Lung (tissue), 12 donors: ENCODE data around the gene NR6A1. TPM values are rescaled to one million over a fixed set of nuclear protein-coding genes. Genes with fewer than 3 reads are reported as not detected.

Experiments
- ATAC-seq: fragments of 200-7000 bp; cut with Tn5 transposase; one replicate; pipeline ENCODE4 v1.9.1; 2020; ENCODE audit warnings: moderate number of reproducible peaks; ENCODE audit not compliant: insufficient read depth, low FRiP score
- DNase-seq, 3 donors: peaks; one replicate each; pipeline ENCODE4 v3.0.0-alpha.2; 2013 to 2017
- H3K27ac ChIP-seq, 2 donors: one replicate each; pipeline ENCODE4 v1.5.1; 2013; ENCODE audit warnings: mild to moderate bottlenecking in 2 of 2, moderate library complexity in 2 of 2, control low read depth in 1 of 2, inconsistent platforms in 1 of 2, low read depth in 1 of 2, low read length in 1 of 2
- H3K27me3 ChIP-seq, 3 donors: one replicate each; pipeline ENCODE4 v1.5.1; 2013; ENCODE audit warnings: low read length in 2 of 3; ENCODE audit not compliant: control insufficient read depth in 3 of 3, insufficient read depth in 3 of 3
- H3K36me3 ChIP-seq, 4 donors: one replicate each; pipeline ENCODE4 v1.5.1; 2013; ENCODE audit warnings: low read length in 4 of 4, mild to moderate bottlenecking in 1 of 4, moderate library complexity in 1 of 4; ENCODE audit not compliant: control insufficient read depth in 4 of 4, insufficient read depth in 4 of 4
- H3K4me1 ChIP-seq, 5 donors: one replicate each; pipeline ENCODE4 v1.5.1; 2013; ENCODE audit warnings: low read length in 5 of 5, mild to moderate bottlenecking in 2 of 5, moderate library complexity in 1 of 5; ENCODE audit not compliant: control insufficient read depth in 5 of 5, insufficient read depth in 5 of 5
- H3K4me3 ChIP-seq: one replicate; pipeline ENCODE4 v1.5.1; 2013; ENCODE audit warnings: mild to moderate bottlenecking, control low read depth, moderate library complexity
- H3K9ac ChIP-seq, 2 donors: one replicate each; pipeline ENCODE4 v1.5.1; 2013; ENCODE audit warnings: low read length in 2 of 2, control low read depth in 1 of 2; ENCODE audit not compliant: insufficient read depth in 1 of 2
- H3K9me3 ChIP-seq, 4 donors: one replicate each; pipeline ENCODE4 v1.5.1; 2013; ENCODE audit warnings: low read length in 3 of 4, mild to moderate bottlenecking in 1 of 4, moderate library complexity in 1 of 4; ENCODE audit not compliant: control insufficient read depth in 4 of 4, insufficient read depth in 3 of 4
- WGBS, 2 donors: extraction: QIAGEN DNeasy Blood & Tissue Kit; methylation state at CpG; one replicate each; pipeline ENCODE4 v1.1.7; 2013; 5-methylcytosine and 5-hydroxymethylcytosine counted together
- polyA plus RNA-seq, 2 donors: library from polyadenylated mRNA; stranded (reverse); fragments of 200-250 nt; gene quantifications; one replicate each; pipeline ENCODE4 v1.2.1, GENCODE V29; 2013
- total RNA-seq, 2 donors: library from RNA; depleted of rRNA in 1 of 2; stranded (reverse); fragments of >200 nt in 1 of 2; gene quantifications; one replicate each; pipeline ENCODE4 v1.2.1, GENCODE V29; 2014 to 2021
- TF ChIP-seq, protein P1 (sequence below): IDR thresholded peaks from 2 replicates; pipeline ENCODE4 v1.5.1; 2012; ENCODE audit warnings: mild to moderate bottlenecking; ENCODE audit errors: control extremely low read depth, extremely low read depth
- donor health status: control.
- donor health status: control.
- donor health status: Bipolar disorder and iron deficiency.
- donor health status: healthy.
- donor health status: DM: yes; HTN: yes; CAD: no.

The NR6A1 gene
- total and polyA plus RNA-seq, 4 donors, result 0.94 to 4.0 (median 2.4) TPM

DNA sequence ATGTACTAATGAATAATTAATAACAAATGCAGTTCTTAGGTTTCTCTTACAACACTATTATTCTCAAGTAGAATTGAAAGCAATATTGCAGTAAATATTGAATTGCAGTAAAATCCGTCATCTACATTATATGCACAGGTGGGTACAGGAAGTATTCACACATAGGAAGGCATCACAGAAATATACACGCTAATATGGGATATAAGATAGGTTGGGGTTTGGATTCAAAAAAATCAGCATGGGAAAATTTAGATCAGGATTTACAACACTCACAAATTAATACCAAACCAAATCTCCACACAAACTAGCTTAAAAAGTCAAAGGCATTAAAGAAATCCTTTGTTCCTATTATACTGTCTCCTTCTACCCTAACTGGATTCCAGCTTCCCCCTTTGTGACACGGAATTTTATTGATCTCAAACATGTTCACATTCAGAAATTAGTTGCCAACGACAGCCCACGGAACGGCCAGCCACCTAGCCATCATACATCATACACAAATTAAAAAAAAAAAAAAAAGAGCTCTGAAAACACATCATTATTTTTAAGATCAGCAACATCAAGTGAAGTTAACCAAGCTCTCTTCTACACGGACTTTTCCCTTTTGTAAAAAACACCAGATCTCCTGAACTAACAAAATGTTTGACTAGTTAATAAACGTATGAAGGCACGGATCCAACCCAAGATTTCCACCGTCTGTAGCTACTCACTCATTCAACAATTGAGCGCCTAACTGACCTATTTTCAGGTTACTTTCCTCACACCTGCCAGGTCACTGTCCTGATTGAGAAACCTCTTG lies 2.2 kb downstream of the NR6A1 start:
- DNase-seq, result peak in 1 of 3 donors; percentile 66
- Histone ChIP-seq H3K9ac (peak overlapping the region in 1 of 2 donors; percentile 44), H3K9me3 (peaks cover 0 to 3% (median 0%) of the 10 kb centered on the region in 4 donors), H3K4me3 (no peak overlapping the region), H3K36me3 (no peaks in the 10 kb centered on the region), H3K4me1 (peaks cover 0 to 18% (median 4%) of the 10 kb centered on the region in 5 donors), H3K27ac (peak overlapping the region in 1 of 2 donors; percentile 47), H3K27me3 (peaks cover 0 to 50% (median 43%) of the 10 kb centered on the region in 3 donors)
- 27 to 30% methylated on average over 11 of the region's 11 CpGs for WGBS, 2 donors
- ATAC-seq, result no peak
- TF ChIP-seq, protein P1, sequence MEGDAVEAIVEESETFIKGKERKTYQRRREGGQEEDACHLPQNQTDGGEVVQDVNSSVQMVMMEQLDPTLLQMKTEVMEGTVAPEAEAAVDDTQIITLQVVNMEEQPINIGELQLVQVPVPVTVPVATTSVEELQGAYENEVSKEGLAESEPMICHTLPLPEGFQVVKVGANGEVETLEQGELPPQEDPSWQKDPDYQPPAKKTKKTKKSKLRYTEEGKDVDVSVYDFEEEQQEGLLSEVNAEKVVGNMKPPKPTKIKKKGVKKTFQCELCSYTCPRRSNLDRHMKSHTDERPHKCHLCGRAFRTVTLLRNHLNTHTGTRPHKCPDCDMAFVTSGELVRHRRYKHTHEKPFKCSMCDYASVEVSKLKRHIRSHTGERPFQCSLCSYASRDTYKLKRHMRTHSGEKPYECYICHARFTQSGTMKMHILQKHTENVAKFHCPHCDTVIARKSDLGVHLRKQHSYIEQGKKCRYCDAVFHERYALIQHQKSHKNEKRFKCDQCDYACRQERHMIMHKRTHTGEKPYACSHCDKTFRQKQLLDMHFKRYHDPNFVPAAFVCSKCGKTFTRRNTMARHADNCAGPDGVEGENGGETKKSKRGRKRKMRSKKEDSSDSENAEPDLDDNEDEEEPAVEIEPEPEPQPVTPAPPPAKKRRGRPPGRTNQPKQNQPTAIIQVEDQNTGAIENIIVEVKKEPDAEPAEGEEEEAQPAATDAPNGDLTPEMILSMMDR, result no peak

DNA sequence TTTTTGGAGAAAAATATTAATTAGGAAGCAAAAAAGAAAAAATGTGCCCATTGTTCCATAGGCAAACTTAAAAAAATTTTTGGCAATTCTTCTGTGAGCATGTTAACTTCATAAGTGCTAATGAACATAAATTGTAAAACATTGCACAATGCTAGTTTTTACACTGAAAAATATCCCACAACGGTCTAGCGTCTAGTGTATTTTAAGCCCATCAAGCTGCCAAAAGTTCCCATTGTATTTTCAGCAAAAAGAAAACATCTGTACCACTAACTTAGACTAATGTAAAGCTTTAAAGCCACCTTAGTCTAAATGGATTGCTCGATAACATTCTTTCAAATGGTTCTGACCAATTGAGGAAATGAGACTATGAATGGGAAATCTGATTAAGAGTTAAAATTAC lies 2.8 kb downstream of the NR6A1 start:
- ATAC-seq, result no peak
- Histone ChIP-seq H3K9me3 (peaks cover 0 to 3% (median 0%) of the 10 kb centered on the region in 4 donors), H3K36me3 (no peaks in the 10 kb centered on the region), H3K4me3 (no peak overlapping the region), H3K27me3 (peaks cover 0 to 50% (median 43%) of the 10 kb centered on the region in 3 donors), H3K4me1 (peaks cover 0 to 18% (median 4%) of the 10 kb centered on the region in 5 donors), H3K27ac (no peak overlapping the region), H3K9ac (no peak overlapping the region)
- TF ChIP-seq, protein P1, result no peak
- no peak for DNase-seq
- 39 to 42% methylated on average over 3 of the region's 3 CpGs for WGBS, 2 donors

DNA sequence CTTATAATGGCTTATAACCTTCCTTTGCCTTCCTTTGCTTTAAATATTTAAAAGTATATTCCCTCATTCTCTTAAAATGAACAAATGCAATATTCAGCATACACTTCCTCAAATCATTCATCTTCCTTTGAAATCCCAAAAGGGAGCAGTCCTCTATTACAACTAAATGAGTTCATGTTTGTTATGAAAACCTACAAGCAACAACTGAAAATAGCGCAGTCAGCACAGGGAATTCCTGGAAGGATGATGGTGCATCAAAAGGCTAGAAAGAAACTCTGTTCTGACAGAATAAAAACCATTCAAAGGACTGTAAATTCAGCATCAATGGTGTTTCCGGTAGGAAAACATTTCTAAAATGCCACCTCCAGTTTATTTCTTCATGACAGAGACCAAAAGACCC lies 3.3 kb downstream of the NR6A1 start:
- peaks cover 0 to 50% (median 43%) of the 10 kb centered on the region in 3 donors for H3K27me3 ChIP-seq
- TF ChIP-seq, protein P1, result no peak
- peaks cover 0 to 3% (median 0%) of the 10 kb centered on the region in 4 donors for H3K9me3 ChIP-seq
- WGBS, 2 donors, result 66 to 69% methylated on average over 2 of the region's 2 CpGs
- no peaks in the 10 kb centered on the region for H3K36me3 ChIP-seq
- peaks cover 0 to 18% (median 4%) of the 10 kb centered on the region in 5 donors for H3K4me1 ChIP-seq
- H3K27ac ChIP-seq, result no peak overlapping the region
- peak in 1 of 3 donors; percentile 54 for DNase-seq
- no peak overlapping the region for H3K4me3 ChIP-seq
- H3K9ac ChIP-seq, result no peak overlapping the region
- ATAC-seq, result no peak
